Esophagus squamous epithelium (tissue), 4 donors: ENCODE data around the gene UTP11.

Experiments
- CTCF ChIP-seq, 6 experiments: fragments of 450-650 bp in 4 of 6; fragments of 200-600 bp in 2 of 6; sonication (generic) in 2 of 6; IDR thresholded peaks; one replicate each; pipeline ENCODE4 v1.5.1; 2016 to 2019; ENCODE audit warnings: antibody characterized with exemption in 6 of 6, mild to moderate bottlenecking in 4 of 6, moderate library complexity in 4 of 6
- POLR2A ChIP-seq, 4 donors: fragments of 450-650 bp; IDR thresholded peaks; one replicate each; pipeline ENCODE4 v1.6.1; 2017; ENCODE audit warnings: antibody characterized with exemption in 4 of 4, mild to moderate bottlenecking in 4 of 4, moderate library complexity in 3 of 4

DNA sequence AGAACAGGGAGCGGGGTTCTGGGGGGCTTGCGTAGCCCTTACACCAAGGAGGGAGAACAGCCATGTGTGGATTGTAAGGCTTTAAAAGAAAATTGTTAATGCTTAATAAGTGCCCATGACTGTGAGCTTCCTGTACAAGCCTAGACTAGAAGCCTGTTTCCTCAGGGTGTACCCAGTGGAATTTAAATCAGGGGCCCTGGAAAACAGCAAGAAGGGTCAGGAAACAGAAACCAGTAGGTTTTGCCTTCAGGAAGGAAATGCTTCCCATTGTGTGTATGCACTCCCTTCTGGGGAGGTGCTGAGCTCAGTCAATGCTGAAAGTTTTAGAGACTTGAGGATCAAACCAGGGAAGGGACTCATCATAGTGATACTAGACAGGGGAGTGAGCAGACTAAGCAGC, 12.7 kb downstream of the UTP11 start:
- TF ChIP-seq CTCF (IDR thresholded peaks at IDR 0.05) = no peak
- TF ChIP-seq POLR2A (IDR thresholded peaks at IDR 0.05) = no peak
